Muscle of arm (tissue), 12 donors: ENCODE measurements around the gene ESPNL. TPM values are rescaled to one million over a fixed set of nuclear protein-coding genes. Genes with fewer than 3 reads are reported as not detected.

Experiments
- DNase-seq: peaks from one replicate; pipeline ENCODE4 v3.0.0-alpha.2; 2013
- polyA plus RNA-seq, 12 donors: library from polyadenylated mRNA; unstranded; fragments of 120-200 nt; gene quantifications; one replicate each; pipeline ENCODE4 v1.2.1, GENCODE V29; 2013; ENCODE audit not compliant: insufficient read length in 12 of 12

The ESPNL gene
- polyA plus RNA-seq, 12 donors = 0.24 to 2.4 (median 1.4) TPM; not detected in 2

DNA sequence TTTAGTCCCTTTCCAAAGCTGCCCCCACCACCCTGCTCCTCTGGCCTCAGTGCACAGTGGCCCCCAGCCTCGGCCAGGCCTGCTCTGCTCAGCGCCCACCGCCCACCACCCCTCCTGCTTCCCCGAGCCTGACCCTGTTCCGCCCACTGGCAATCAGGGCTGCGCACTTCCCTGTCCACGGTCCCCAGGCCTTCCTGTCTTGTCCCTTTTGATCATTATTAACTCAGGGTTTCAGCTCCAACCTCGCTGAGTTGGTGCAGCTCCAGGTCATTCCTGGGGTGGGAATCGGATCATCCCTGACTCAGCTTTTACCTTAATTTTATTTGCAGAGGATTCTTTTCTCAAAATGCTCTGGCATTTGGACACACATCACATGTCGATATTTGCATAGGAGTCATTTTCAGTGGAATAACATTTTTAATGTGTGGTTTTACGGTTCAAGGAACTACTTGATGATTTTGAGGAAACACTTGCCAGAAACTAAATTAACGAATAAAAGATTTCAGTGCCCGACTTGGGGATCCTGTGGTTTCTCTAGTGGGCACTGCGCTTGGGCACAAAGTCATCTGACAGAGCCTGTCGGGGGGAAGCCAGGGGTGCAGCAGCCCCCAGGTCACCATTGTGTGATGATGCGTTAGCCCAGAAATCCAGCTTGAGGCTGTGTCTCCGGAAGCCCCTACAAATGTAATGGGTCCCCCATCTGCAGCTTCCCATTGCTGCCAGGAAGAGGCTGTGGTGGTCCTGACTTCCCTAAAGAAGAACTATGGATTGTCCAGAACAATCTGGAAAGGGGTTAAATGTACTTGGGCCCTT is 1.0 kb upstream of the ESPNL start:
- no peak for DNase-seq

DNA sequence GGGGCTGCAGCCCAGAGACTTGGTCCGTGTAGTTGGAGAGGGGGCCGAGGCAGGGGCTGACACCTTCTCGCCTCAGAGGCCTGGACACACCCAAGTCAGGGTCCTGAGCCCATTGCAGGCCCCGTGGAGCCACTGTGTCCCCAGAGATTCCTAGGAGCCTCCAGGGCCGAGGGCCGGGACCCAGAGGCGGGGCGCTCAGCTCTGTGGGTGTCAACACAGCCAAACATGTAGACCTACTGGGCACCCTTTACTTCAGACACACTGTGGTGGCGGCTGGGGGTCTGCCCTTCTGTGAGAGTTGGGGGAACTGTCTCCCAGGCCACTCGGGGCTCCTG is 459 bp upstream of the ESPNL start:
- DNase-seq = no peak

DNA sequence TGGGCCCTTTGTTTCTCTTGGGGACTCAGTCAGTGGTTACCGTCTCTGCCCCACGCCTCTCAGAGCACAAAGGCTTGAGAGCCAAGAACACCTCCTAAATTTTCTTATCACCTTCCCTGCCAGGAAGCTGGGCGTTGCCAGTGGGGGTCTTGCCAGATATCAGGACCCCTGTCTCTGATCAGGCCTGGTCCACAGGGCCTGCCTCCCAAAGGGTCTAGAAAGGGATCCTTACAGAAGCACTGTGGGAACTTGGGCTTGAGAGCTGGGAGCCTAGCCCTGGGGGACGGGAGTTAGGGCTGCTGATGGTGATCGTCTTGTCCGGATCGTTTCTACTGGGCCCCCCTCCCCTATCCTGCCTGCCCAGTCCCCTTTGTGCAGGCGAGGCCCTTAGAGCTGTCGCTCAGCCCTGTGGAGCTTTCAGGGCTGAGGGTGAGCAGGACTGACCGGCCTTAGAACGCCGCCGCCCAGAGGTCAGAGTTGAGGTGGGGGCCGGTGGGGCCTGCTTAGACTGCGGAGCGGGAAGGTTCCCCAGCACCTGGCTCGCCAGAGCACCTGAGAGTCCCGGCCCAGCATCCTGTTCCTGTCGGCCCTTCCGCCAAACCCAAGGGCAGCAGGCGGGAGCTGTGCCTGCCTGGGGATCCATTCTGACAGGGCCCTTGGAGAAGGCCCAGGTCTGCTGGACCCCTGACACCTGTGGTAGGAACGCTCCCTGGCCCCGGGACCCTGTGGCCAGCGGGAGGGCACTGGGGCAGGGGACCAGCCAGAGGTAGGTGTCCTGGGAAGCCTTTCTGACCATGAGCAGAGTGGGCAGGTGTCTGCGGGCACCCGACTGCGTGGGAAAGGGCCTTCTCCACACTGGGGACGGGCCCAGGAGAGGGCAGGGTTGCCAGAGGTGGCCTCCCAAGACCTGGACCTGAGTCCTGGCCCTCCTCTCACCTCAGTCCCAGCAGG is 956 bp downstream of the ESPNL start:
- no peak for DNase-seq

DNA sequence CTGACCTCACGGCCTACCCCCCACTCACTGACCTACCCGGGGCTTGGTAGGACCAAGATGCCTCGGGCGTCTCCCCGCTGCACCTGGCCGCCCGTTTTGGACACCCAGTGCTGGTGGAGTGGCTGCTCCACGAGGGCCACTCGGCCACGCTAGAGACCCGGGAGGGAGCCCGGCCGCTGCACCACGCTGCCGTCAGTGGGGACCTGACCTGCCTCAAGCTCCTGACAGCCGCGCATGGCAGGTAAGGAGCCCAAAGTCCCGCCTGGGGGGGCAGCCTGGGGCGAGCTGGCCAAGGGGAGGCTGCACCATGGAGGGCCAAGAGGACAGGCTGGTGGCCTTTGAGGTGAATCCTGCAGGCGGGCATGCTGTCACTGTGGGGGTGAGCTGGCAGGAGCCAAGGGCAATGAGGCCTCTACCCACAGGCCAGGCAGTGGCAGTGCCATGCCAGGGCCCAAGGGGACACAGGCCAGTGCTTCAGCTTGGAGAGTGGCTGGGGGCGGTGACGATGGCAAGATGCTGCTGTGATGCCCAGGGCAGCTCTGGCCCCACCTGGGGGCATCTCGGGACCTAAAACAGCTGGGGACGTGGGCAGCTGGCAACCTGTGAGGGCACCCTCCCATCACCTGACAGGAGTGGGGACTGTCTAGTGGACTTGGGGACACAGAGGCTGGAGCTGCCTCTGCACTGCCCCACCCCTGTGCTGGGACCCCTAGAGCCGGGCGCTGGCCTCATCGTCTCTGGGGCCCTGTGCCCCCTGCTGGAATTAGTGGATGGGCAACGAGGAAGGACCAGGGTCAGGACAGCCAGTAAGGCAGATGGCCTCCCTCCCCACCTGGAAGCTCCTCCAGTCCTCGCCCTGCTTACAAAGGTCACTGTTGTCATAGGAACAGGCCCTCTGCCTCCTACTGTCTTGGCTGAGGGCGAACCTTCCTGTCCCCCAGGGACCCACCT is 2.0 kb downstream of the ESPNL start:
- no peak for DNase-seq

DNA sequence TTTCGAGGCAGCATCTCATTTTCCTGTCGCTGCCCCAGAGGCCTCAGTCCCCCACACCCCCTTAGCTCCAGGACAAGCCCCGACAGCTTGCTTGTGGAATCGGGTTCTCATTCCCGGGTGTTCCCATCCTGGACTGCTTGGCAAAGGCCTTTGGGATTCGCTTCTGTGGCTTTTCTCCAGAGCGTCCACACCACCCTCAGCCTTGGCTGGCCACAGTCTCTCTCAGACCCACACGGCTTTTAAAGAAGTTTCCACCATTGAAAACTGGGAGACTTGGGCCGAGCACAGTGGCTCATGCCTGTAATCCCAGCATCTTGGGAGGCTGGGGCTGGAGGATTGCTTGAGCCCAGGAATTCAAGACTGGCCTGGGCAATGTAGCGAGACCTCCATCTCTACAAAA is 2.7 kb downstream of the ESPNL start:
- no peak for DNase-seq

DNA sequence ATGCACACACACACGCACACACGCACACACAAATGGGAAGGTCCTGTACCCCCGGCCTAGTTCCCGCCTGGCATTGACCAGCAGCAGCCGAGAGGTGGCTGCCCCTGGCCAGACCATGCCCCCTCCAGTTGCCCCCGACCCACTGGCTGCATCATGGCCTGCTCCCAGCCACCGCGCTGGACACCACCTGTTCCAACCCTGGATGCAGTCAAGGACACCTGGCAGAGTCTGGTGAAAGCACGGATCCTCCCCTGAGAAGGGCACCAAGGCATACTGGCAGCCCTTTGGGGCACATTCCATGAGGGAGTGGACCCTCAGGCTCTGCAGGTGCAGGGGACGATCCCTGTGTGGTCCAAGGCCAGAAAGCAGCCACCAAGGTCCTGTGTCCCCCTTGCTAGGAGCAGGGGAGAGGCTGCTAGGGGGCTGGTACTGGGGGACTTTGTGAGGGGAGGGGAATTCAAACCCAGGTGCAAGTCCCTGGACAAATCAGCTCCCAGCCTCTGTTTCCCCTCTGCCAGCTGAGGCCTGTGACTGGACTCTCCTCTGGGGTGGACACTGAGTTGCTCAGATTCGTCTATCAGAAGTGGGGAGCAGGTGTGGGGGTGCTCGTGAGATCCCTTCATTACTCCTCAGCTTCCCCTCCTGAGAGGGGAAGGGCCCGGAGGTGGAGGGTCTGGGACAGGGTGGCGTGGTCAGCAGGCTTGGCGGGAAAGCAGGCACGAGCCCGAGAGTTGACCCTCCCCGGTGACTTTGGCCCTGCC is 3.5 kb downstream of the ESPNL start:
- DNase-seq = no peak

DNA sequence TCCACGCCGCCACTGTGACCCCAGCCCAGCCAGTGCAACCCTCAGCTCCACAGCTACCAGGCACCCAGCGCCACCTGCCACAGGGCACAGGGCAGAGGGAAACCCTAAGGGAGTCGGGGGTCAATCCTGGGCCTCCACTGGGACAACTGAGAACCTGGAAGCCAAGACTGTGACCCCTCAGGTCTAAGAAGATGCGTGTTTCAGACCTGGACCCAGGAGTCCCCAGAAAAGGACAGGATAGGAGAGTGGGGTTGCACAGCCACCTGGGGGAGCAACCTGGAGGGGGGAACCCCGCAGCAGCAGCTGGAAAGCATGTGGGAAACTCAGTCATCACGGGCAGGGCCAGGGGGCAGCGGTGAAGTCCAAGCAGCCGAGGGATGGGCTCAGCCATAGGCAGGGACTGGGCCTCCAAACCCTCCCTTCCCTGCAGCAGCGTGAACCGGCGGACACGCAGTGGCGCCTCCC is 4.1 kb downstream of the ESPNL start:
- DNase-seq = no peak

DNA sequence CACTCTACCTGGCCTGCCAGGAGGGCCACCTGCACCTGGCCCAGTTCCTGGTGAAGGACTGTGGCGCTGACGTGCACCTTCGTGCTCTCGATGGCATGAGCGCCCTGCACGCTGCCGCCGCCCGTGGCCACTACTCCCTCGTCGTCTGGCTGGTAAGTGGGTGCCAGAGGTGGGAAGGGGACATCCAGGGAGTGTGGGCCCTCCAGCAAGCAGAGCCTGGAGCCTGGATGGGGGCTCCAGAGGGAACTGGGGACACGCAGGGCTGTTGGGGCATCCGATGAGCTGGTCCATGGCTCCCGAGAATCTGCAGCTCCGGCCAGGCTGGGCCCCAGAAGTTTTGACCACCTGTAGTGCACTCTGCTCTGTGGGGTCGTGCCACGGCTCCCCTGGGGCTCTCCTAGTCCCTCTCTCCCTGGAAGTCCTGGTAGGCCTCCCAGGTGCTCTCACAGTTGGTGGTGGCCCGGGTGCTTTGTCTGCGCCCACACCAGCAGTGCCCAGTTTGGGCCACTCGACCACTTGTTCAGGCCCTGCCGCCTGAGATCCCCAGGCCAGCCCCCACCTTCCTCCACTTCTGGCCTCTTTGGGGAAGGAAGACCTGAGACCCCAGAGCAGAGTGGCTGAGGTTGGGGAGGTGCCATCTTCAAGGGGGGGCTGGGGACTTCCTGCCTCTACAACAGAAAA is 4.7 kb downstream of the ESPNL start:
- DNase-seq = no peak

DNA sequence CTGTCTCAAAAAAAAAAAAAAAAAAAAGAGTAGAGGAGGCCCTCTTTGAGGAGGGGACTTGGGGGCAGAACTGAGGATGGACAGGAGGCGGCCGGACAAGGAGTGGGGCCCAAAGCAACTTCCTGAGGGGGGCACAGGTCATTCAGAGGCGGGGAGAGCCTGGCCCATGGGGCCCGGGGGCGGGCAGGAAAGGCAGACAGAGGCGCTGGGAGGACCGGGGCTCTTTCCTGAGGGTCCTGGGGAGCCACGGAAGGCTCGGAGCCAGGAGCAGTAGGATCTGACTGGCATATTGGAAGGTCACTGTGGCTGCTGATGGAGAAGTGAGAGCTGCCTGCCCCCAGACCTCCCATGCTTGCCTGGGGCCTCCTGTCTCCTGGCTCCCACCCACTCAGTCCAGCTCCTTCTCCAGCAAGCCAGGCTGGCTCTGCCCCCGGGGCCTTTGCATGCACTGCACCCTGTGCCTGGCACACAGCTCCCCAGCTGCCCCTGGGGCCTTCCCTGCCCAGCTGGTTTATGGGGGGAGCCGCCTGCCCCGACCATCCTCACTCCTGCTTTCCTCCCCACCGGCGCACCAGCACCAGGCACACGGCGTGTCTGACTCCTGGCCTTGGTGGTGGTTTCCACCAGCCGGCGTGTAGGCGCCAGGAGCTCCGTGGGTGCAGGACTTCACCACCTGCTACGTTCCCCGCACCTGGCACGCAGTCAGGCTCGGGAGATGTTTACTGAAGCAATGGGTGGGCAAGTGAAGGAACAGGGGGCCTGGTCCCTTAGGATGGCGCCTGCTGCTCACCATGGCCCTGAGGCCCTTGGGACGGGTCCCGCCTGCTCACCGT is 5.6 kb downstream of the ESPNL start:
- no peak for DNase-seq

DNA sequence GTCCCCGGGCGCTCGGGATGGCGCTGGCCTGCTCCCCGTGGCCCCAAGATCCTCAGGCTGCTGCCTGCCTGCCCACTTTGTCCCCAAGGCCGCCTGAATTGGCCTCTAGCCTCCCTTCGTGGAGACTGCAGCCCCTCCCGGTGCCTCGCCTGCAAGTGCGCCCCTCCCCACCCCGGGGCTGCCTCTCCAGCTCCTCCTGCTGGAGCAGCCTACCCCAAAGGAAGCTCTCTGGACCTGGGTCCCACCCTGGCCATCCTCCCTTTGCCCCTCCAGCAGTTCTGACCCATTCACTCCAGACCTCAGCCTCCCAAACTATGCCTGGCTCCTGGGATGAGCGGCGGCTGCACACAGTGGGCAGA is 6.2 kb downstream of the ESPNL start:
- DNase-seq = no peak

DNA sequence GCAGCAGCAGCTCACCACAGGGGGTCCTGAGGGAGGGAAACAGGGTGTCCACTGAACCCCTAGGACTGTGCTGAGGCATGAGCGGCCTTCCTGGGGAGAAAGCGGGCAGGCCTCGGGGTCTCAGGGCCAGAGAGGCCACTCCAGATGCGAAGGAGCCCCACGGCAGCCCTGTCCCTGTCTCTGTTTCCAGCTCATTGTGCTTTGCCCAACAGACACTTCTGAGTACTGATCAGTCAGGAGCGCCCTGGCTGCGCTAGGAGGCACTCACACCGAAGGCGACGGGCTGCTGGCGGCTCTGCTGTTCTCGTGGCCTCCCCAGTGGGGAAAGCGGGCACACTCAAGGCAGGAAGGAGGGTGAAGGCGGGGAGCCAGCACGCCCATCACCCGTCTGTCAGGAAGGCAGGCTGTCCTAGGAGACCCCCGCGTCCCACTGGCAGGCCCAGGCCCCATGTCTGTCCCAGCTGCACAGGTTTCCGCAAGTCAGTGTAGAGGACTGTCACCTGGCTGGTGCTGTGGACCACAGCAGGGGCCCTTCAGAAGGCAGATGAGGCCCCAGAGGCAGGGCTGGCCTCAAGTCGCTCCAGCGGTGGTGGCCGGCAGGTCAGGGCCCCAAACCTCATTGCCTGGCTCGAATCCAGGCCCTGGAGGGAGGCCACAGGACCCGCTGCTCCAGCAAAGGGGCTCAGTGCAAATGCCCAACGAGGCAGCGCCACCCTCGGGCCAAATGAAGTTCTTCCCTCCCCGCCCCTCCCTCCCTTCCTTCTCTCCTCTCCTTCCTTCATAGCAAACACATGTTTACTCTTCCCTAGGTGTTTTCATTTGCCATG is 6.8 kb downstream of the ESPNL start:
- no peak for DNase-seq

DNA sequence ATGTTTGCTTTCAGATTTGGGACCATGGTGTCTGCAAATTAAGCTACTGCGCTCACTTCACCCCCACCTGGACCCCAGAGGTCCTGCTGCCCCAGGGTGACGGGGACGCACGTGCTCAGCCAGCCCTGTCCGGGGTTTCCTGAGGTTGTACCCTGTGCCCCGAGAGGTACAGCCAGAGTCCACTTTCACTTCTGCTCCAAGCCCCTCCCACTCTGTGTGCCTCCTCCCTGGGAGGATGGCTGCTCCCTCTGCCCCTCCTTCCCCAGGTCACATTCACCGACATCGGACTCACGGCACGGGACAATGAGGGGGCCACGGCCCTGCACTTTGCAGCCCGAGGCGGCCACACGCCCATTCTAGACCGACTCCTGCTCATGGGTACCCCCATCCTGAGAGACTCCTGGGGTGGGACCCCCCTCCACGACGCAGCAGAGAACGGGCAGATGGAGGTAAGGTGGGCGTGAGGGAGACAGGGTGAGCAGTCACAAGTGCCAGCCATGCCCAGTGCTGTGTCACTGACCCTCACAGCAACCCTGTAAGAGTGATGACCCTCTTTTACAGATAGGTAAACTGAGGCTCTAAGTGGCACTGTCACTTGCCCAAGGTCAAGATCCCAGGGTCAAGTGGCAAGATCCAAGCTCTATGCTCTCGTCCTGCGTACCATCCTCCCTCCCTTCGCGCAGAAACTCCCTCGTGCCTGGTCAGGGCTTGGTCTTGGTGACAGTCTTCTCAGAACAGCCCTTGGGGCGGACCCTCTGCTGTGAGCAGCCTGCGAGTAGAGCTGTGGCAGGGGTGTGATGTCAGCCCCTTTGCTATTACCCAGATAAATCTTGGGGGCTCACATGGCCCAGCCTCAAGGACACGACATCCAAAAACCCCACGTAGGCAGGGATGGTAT is 7.6 kb downstream of the ESPNL start:
- DNase-seq = no peak

DNA sequence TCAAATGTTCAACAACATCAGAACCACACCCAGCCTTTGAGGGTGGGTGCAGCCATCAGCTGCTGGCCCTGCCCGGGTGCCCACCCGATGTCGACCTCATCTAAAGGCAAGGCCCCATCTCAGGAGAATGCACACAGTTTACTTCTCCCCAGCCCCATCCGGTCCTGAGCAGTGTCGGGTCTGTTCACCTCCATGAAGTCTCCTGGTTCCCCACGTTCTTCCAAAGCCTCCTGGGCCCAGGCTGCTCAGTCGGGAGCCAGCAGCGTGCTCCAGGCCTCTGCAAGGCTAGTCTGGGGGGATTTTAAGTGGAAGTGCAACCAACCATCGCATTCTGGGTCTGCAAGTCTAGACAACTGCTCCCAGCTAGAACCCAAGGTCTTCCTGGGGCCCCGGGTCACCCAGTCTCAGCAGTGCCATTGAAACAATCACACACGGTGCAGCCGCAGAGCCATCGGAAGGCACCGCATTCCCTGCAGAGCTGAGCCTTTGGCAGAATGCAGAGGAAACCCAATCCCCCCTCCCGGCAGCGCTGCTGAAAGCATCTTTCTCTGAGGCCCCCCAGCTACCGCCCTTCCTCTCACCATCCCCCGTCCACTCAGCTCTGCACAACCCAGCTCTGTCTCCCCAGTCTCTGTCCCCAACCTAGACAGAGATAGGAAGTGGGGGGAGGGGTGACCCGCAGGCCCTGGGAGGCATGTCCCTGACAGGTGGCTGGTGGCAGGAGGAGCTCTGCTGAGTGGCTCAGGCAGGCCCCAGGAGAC is 8.5 kb downstream of the ESPNL start:
- no peak for DNase-seq

DNA sequence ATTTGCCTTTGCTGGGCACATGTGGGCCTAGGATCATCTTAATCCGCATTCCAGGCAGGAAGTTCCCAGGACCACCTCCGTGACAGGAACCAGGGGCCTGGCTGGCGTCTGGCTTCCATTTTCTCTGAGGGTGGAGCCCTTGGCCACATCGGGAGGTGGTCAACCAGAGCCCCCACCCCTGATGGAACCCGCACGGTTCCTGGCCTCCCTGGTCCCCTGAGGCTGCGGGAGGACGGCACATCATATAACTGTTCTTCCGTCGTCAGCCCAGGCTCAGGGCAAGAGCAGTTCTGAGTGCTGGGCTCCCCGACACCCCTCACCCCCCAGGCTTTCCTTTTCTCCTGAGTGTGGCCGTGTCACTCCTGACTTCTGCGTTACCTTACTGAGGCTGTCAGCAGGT is 13.5 kb downstream of the ESPNL start:
- no peak for DNase-seq

DNA sequence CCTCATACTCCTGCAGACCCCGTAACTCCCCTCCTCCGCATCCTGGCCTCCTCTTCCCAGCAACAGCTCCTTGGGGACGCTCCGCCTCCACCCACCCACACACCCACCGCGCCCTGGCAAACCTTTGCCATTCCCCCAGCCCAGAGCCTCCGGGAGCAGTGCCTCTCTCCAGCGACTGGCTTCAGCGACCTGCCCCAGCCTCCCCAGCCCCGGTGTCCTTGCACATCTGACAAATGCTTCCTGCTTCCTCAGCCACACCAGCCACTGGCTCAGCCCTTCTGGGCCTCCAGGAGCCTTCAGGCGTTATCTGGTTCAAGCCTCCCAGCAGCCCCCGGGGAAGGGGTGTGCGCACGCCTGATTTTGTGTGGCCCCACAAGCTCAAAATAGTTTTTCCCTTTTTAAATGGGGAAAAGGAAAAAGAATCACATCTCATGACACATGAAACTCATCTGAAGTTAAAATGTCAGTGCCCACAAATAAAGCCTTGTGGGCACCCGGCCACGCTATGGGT is 14.2 kb downstream of the ESPNL start:
- no peak for DNase-seq

DNA sequence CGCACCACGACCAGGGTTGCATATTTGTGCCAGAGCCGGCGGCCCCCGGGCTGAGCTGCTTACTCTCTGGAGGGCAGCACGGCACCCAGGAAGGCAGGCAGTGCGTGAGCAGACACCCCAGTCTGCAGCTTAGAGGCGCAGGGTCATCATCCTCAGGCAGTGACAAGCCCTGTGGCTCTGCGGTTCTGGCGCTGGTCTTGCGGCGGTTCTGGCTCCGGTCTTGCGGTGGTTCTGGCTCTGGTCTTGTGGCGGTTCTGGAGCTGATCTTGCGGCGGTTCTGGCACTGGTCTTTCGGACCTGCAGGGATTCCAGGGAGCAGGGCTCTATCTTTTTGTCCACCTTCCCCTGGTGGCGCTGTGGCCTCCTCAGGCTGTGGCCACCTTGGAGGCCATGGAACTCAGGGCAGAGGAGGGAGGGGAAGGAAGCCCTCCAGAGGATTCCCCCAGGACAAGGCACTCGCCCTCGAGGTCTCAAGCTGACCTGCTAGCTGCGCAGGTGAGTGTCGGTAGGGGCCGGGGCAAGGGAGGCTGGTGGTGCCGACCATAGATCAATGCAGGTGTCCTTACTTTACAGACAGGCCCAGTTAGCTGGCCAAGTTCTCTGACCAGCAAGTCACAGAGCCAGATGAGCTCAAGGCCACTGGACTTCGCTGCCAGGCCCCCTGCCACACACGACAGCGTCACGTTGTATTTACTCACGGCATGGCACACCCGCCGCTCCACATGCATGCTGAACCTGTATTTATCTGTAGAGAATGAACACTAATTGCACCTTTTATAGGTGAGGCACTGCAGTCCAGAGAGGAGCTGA is 14.9 kb downstream of the ESPNL start:
- no peak for DNase-seq
